HEK293 (cell line): ENCODE results near the gene RHOF.
A peak's percentile ranks its signal among the peaks of the same experiment; 100 is the strongest.

Source experiments
- GLI4 ChIP-seq: fragments of 450-650 bp; formaldehyde crosslinking; IDR thresholded peaks from 2 replicates; pipeline ENCODE4 v1.5.1; 2016; ENCODE audit warnings: missing biosample characterization, missing genetic modification characterization
- HOXA7 ChIP-seq: sonication (generic); formaldehyde crosslinking; IDR thresholded peaks from 2 replicates; pipeline ENCODE4 v1.8.1; 2022; ENCODE audit warnings: missing genetic modification reagents, borderline replicate concordance
- KLF1 ChIP-seq: fragments of 450-650 bp; formaldehyde crosslinking; IDR thresholded peaks from 2 replicates; pipeline ENCODE4 v1.5.1; 2016; ENCODE audit warnings: missing biosample characterization, missing genetic modification characterization
- KLF10 ChIP-seq: fragments of 450-650 bp; IDR thresholded peaks from 2 replicates; pipeline ENCODE4 v1.5.1; 2018; ENCODE audit warnings: missing biosample characterization, mild to moderate bottlenecking, missing genetic modification characterization
- KLF16 ChIP-seq: fragments of 450-650 bp; formaldehyde crosslinking; IDR thresholded peaks from 2 replicates; pipeline ENCODE4 v1.5.1; 2017; ENCODE audit warnings: missing biosample characterization, missing genetic modification characterization
- KLF8 ChIP-seq: fragments of 450-650 bp; formaldehyde crosslinking; IDR thresholded peaks from 2 replicates; pipeline ENCODE4 v1.5.1; 2016; ENCODE audit warnings: missing biosample characterization, missing genetic modification characterization
- KLF9 ChIP-seq: fragments of 450-650 bp; formaldehyde crosslinking; IDR thresholded peaks from 2 replicates; pipeline ENCODE4 v1.5.1; 2016; ENCODE audit warnings: missing biosample characterization, missing genetic modification characterization, low read depth
- MEIS1 ChIP-seq: sonication (generic); formaldehyde crosslinking; IDR thresholded peaks from 2 replicates; pipeline ENCODE4 v1.8.1; 2022; ENCODE audit warnings: missing genetic modification reagents, mild to moderate bottlenecking, borderline replicate concordance
- MYNN ChIP-seq: fragments of 450-650 bp; formaldehyde crosslinking; IDR thresholded peaks from 2 replicates; pipeline ENCODE4 v1.5.1; 2016; ENCODE audit warnings: missing biosample characterization, missing genetic modification characterization, borderline replicate concordance
- WT1 ChIP-seq: fragments of 450-650 bp; formaldehyde crosslinking; IDR thresholded peaks from 2 replicates; pipeline ENCODE4 v1.5.1; 2016; ENCODE audit warnings: missing biosample characterization, missing genetic modification characterization
- ZBTB17 ChIP-seq: fragments of 450-650 bp; formaldehyde crosslinking; IDR thresholded peaks from 2 replicates; pipeline ENCODE4 v1.5.1; 2016; ENCODE audit warnings: missing biosample characterization, missing genetic modification characterization
- ZBTB26 ChIP-seq: fragments of 450-650 bp; formaldehyde crosslinking; optimal IDR thresholded peaks from 2 replicates; pipeline ENCODE3; 2016; ENCODE audit warnings: missing biosample characterization, mild to moderate bottlenecking, missing genetic modification characterization
- ZIC2 ChIP-seq: fragments of 450-650 bp; formaldehyde crosslinking; IDR thresholded peaks from 2 replicates; pipeline ENCODE4 v1.5.1; 2016; ENCODE audit warnings: missing biosample characterization, missing genetic modification characterization
- ZNF112 ChIP-seq: fragments of 450-650 bp; formaldehyde crosslinking; IDR thresholded peaks from 2 replicates; pipeline ENCODE4 v1.5.0; 2017; ENCODE audit warnings: missing biosample characterization, missing genetic modification characterization
- ZNF121 ChIP-seq: fragments of 450-650 bp; formaldehyde crosslinking; IDR thresholded peaks from 2 replicates; pipeline ENCODE4 v1.5.1; 2016; ENCODE audit warnings: missing biosample characterization, missing genetic modification characterization
- ZNF140 ChIP-seq: fragments of 450-650 bp; formaldehyde crosslinking; IDR thresholded peaks from 2 replicates; pipeline ENCODE4 v1.5.1; 2016; ENCODE audit warnings: missing biosample characterization, missing genetic modification characterization
- ZNF335 ChIP-seq: fragments of 450-650 bp; formaldehyde crosslinking; conservative IDR thresholded peaks from 2 replicates; pipeline ENCODE4 v1.5.1; 2016; ENCODE audit warnings: missing biosample characterization, missing genetic modification characterization
- ZNF366 ChIP-seq: fragments of 450-650 bp; formaldehyde crosslinking; conservative IDR thresholded peaks from 2 replicates; pipeline ENCODE4 v1.5.1; 2016; ENCODE audit warnings: missing biosample characterization, missing genetic modification characterization
- ZNF548 ChIP-seq: fragments of 450-650 bp; formaldehyde crosslinking; IDR thresholded peaks from 2 replicates; pipeline ENCODE4 v1.5.1; 2016; ENCODE audit warnings: missing biosample characterization, missing genetic modification characterization
- ZNF629 ChIP-seq: fragments of 450-650 bp; formaldehyde crosslinking; IDR thresholded peaks from 2 replicates; pipeline ENCODE4 v1.5.1; 2017; ENCODE audit warnings: missing biosample characterization, missing genetic modification characterization
- ZNF664 ChIP-seq: fragments of 450-650 bp; formaldehyde crosslinking; IDR thresholded peaks from 2 replicates; pipeline ENCODE4 v1.5.1; 2016; ENCODE audit warnings: missing biosample characterization, missing genetic modification characterization
- ZNF692 ChIP-seq: fragments of 450-650 bp; formaldehyde crosslinking; IDR thresholded peaks from 2 replicates; pipeline ENCODE4 v1.5.1; 2016; ENCODE audit warnings: missing biosample characterization, missing genetic modification characterization
- ZNF747 ChIP-seq: fragments of 450-650 bp; formaldehyde crosslinking; IDR thresholded peaks from 2 replicates; pipeline ENCODE4 v1.5.1; 2016; ENCODE audit warnings: missing biosample characterization, missing genetic modification characterization
- ZNF785 ChIP-seq: fragments of 450-650 bp; formaldehyde crosslinking; IDR thresholded peaks from 2 replicates; pipeline ENCODE4 v1.5.1; 2016; ENCODE audit warnings: missing biosample characterization, missing genetic modification characterization
- ZNF791 ChIP-seq: fragments of 450-650 bp; formaldehyde crosslinking; IDR thresholded peaks from 2 replicates; pipeline ENCODE4 v1.5.1; 2016; ENCODE audit warnings: missing biosample characterization, missing genetic modification characterization
- ZSCAN16 ChIP-seq: fragments of 450-650 bp; formaldehyde crosslinking; IDR thresholded peaks from 2 replicates; pipeline ENCODE4 v1.5.1; 2016; ENCODE audit warnings: missing biosample characterization, missing genetic modification characterization
- ZSCAN5A ChIP-seq: fragments of 450-650 bp; formaldehyde crosslinking; IDR thresholded peaks from 2 replicates; pipeline ENCODE4 v1.5.1; 2016; ENCODE audit warnings: missing biosample characterization, missing genetic modification characterization
- ZXDB ChIP-seq: fragments of 450-650 bp; formaldehyde crosslinking; IDR thresholded peaks from 2 replicates; pipeline ENCODE4 v1.5.1; 2016; ENCODE audit warnings: missing biosample characterization, missing genetic modification characterization
- TF ChIP-seq, protein P1 (sequence below): fragments of 450-650 bp; formaldehyde crosslinking; IDR thresholded peaks from 2 replicates; pipeline ENCODE4 v1.5.1; 2016; ENCODE audit warnings: missing biosample characterization, missing genetic modification characterization, low read depth
- TF ChIP-seq, protein P2 (sequence below): fragments of 450-650 bp; formaldehyde crosslinking; IDR thresholded peaks from 2 replicates; pipeline ENCODE4 v1.5.1; 2016; ENCODE audit warnings: missing biosample characterization, missing genetic modification characterization
- TF ChIP-seq, protein P3 (sequence below): fragments of 450-650 bp; formaldehyde crosslinking; IDR thresholded peaks from 2 replicates; pipeline ENCODE4 v1.5.1; 2017; ENCODE audit warnings: missing biosample characterization, mild to moderate bottlenecking, missing genetic modification characterization, moderate library complexity

Gene RHOF

DNA sequence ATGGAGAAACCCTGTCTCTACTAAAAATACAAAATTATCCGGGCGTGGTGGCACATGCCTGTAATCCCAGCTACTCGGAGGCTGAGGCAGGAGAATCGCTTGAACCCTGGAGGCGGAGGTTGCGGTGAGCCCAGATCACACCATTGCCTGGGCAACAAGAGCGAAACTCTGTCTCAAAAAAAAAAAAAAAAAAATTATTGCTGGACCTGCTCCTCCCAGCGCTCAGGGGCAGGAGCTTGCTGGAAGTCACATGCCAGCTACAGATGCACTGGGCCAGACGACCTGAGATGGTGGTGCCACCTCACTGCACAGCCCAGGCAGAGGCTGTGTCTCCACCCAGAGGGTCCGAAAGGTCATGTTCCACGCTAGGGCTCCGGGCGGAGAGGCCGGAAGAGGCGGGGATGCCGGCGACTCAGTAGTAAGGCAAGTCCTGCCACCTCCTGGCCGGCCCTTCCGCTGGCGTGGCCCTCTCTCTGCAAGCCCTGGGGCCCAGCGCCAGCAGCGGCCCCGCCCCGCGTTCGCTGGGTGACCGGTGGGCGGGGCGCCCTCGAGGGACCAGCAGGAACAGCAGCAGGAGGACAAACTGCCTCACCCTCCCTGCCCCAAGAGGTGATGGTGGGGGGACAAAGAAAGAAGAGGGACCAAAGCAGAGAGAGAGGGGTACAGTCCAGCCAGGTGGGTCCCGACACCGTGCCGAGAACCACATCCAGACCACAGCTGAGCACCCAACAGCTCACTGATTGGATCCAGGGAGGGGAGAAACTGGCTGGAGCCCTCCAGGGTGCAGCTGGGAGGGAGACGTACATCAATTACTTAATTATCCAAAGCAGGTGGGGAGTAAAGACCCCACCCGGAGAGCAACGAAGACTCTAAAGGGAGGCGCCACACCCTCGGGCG is 3.6 kb upstream of the RHOF start (continued):
- TF ChIP-seq, protein P1, sequence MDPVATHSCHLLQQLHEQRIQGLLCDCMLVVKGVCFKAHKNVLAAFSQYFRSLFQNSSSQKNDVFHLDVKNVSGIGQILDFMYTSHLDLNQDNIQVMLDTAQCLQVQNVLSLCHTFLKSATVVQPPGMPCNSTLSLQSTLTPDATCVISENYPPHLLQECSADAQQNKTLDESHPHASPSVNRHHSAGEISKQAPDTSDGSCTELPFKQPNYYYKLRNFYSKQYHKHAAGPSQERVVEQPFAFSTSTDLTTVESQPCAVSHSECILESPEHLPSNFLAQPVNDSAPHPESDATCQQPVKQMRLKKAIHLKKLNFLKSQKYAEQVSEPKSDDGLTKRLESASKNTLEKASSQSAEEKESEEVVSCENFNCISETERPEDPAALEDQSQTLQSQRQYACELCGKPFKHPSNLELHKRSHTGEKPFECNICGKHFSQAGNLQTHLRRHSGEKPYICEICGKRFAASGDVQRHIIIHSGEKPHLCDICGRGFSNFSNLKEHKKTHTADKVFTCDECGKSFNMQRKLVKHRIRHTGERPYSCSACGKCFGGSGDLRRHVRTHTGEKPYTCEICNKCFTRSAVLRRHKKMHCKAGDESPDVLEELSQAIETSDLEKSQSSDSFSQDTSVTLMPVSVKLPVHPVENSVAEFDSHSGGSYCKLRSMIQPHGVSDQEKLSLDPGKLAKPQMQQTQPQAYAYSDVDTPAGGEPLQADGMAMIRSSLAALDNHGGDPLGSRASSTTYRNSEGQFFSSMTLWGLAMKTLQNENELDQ (tag by site-specific recombination): no peak
- TF ChIP-seq ZNF548 (tag by site-specific recombination) (no peak), ZNF629 (peak; percentile 43; the same call in 1 of the 2 replicates), ZNF785 (tag by site-specific recombination) (no peak), KLF10 (tag by site-specific recombination) (peak; percentile 32; the same call in 1 of the 2 replicates), KLF9 (tag by site-specific recombination) (peak; percentile 93), ZNF692 (tag by site-specific recombination) (peak; percentile 95), GLI4 (tag by site-specific recombination) (no peak), ZBTB17 (tag by site-specific recombination) (peak; percentile 48), ZSCAN5A (tag by site-specific recombination) (no peak), ZNF664 (tag by site-specific recombination) (no peak), ZIC2 (peak; percentile 96), ZNF112 (tag by site-specific recombination) (no peak), ZBTB26 (tag by site-specific recombination) (peak; percentile 29), KLF16 (peak; percentile 74), ZNF121 (tag by site-specific recombination) (no peak), ZNF335 (peak; percentile 58; the same call in 1 of the 2 replicates), ZNF747 (tag by site-specific recombination) (no peak), KLF1 (peak; percentile 97), MEIS1 (CRISPR knock-in tag) (no peak), ZSCAN16 (tag by site-specific recombination) (no peak), ZNF140 (tag by site-specific recombination) (no peak), ZXDB (tag by site-specific recombination) (peak; percentile 35; the same call in 1 of the 2 replicates), MYNN (tag by site-specific recombination) (no peak), WT1 (tag by site-specific recombination) (peak; percentile 98), KLF8 (tag by site-specific recombination) (peak; percentile 58; the same call in 1 of the 2 replicates), HOXA7 (CRISPR knock-in tag) (no peak), ZNF366 (tag by site-specific recombination) (0 out of 2 replicates have a peak, but pooled peaks have one; percentile 47), ZNF791 (tag by site-specific recombination) (no peak)
- TF ChIP-seq, protein P2, sequence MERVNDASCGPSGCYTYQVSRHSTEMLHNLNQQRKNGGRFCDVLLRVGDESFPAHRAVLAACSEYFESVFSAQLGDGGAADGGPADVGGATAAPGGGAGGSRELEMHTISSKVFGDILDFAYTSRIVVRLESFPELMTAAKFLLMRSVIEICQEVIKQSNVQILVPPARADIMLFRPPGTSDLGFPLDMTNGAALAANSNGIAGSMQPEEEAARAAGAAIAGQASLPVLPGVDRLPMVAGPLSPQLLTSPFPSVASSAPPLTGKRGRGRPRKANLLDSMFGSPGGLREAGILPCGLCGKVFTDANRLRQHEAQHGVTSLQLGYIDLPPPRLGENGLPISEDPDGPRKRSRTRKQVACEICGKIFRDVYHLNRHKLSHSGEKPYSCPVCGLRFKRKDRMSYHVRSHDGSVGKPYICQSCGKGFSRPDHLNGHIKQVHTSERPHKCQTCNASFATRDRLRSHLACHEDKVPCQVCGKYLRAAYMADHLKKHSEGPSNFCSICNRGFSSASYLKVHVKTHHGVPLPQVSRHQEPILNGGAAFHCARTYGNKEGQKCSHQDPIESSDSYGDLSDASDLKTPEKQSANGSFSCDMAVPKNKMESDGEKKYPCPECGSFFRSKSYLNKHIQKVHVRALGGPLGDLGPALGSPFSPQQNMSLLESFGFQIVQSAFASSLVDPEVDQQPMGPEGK: peak; percentile 93
- TF ChIP-seq, protein P3, sequence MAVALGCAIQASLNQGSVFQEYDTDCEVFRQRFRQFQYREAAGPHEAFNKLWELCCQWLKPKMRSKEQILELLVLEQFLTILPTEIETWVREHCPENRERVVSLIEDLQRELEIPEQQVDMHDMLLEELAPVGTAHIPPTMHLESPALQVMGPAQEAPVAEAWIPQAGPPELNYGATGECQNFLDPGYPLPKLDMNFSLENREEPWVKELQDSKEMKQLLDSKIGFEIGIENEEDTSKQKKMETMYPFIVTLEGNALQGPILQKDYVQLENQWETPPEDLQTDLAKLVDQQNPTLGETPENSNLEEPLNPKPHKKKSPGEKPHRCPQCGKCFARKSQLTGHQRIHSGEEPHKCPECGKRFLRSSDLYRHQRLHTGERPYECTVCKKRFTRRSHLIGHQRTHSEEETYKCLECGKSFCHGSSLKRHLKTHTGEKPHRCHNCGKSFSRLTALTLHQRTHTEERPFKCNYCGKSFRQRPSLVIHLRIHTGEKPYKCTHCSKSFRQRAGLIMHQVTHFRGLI (tag by site-specific recombination): 0 out of 2 replicates have a peak, but pooled peaks have one; percentile 22
